Activated T-helper 1 cell treated with anti-CD3 and anti-CD28 coated beads, Interleukin-12 subunit alpha, Interleukin-12 subunit beta, Interleukin-2, Interleukin-4 antibody, amounts not matched to agents 30 ng/mL and 10 ng/mL and 1 ng/mL, durations not matched to agents 14 hours and 24 hours and 36 hours (primary cell): Measurements from ENCODE around the gene RNF152. TPM values are rescaled to one million over a fixed set of nuclear protein-coding genes. Genes with fewer than 3 reads are reported as not detected.

Experiments used
- DNase-seq: peaks from one replicate; pipeline ENCODE4 v3.0.0; 2021; ENCODE audit warnings: low spot score
- H3K27ac Mint-ChIP-seq: one replicate; pipeline ENCODE4 v1.8.0; 2021; ENCODE audit warnings: mild to moderate bottlenecking, mixed read lengths
- H3K27me3 Mint-ChIP-seq: one replicate; pipeline ENCODE4 v1.8.0; 2022; ENCODE audit warnings: mild to moderate bottlenecking, moderate library complexity, mixed read lengths; ENCODE audit not compliant: insufficient read depth
- H3K36me3 Mint-ChIP-seq: one replicate; pipeline ENCODE4 v1.8.0; 2021; ENCODE audit warnings: low read depth, mixed read lengths
- H3K4me1 Mint-ChIP-seq: one replicate; pipeline ENCODE4 v1.8.0; 2021; ENCODE audit warnings: low read depth, mixed read lengths
- H3K4me3 Mint-ChIP-seq: one replicate; pipeline ENCODE4 v1.8.0; 2021; ENCODE audit warnings: mild to moderate bottlenecking, moderate library complexity, mixed read lengths
- H3K9me3 Mint-ChIP-seq: one replicate; pipeline ENCODE4 v1.8.0; 2021; ENCODE audit warnings: mixed read lengths
- intact Hi-C: fragments of 100-400 bp; cut with micrococcal nuclease; formaldehyde crosslinking; loops from one replicate; pipeline ENCODE4 v1.15.1; 2024
- total RNA-seq: library from RNA; stranded (reverse); gene quantifications from 2 replicates; pipeline ENCODE4 v1.2.3, GENCODE V29; 2022

RNF152 gene
- total RNA-seq, 1 donor from 2014 or later, result 0.65 TPM

- Mint-ChIP-seq H3K4me3 (no peak overlapping the region), H3K27ac (no peak overlapping the region), H3K4me1 (peaks cover 13% of the 10 kb centered on the region), H3K27me3 (peaks cover 57% of the 10 kb centered on the region), H3K9me3 (no peaks in the 10 kb centered on the region), H3K36me3 (no peaks in the 10 kb centered on the region)
- intact Hi-C loops, result loop anchor here (5.0 to 10.0 kb wide), 4 partner anchors 35 to 953 kb away; no protein-coding TSS in a partner anchor
- no peak for DNase-seq
These were observed 913 bp downstream of the RNF152 start for GRCh38 chr18:61891894-61892293.

- Mint-ChIP-seq H3K4me1 (peaks cover 13% of the 10 kb centered on the region), H3K27ac (no peak overlapping the region), H3K36me3 (no peaks in the 10 kb centered on the region), H3K4me3 (no peak overlapping the region), H3K27me3 (peaks cover 51% of the 10 kb centered on the region), H3K9me3 (no peaks in the 10 kb centered on the region)
- DNase-seq, result no peak
- intact Hi-C loops, result loop anchor here (5.0 to 10.0 kb wide), 4 partner anchors 36 to 954 kb away; no protein-coding TSS in a partner anchor
These were observed 1.5 kb downstream of the RNF152 start for GRCh38 chr18:61891271-61891670.

- no peaks in the 10 kb centered on the region for H3K9me3 Mint-ChIP-seq
- H3K36me3 Mint-ChIP-seq, result no peaks in the 10 kb centered on the region
- H3K4me1 Mint-ChIP-seq, result peaks cover 13% of the 10 kb centered on the region
- no peak overlapping the region for H3K4me3 Mint-ChIP-seq
- intact Hi-C loops, result loop anchor here (5.0 to 10.0 kb wide), 4 partner anchors 37 to 954 kb away; no protein-coding TSS in a partner anchor
- H3K27me3 Mint-ChIP-seq, result peaks cover 48% of the 10 kb centered on the region
- DNase-seq, result no peak
- no peak overlapping the region for H3K27ac Mint-ChIP-seq
These were observed 2.5 kb downstream of the RNF152 start for GRCh38 chr18:61890344-61890743.

GRCh38 chr18:61889541-61889940, 3.3 kb downstream of the RNF152 start:
- Mint-ChIP-seq H3K9me3 (no peaks in the 10 kb centered on the region), H3K27ac (no peak overlapping the region), H3K36me3 (no peaks in the 10 kb centered on the region), H3K4me3 (no peak overlapping the region), H3K4me1 (peaks cover 13% of the 10 kb centered on the region), H3K27me3 (peaks cover 43% of the 10 kb centered on the region)
- no peak for DNase-seq
- intact Hi-C loops, result no loop called here

- intact Hi-C loops, result no loop called here
- DNase-seq, result no peak
- Mint-ChIP-seq H3K9me3 (no peaks in the 10 kb centered on the region), H3K36me3 (no peaks in the 10 kb centered on the region), H3K27ac (no peak overlapping the region), H3K4me1 (peaks cover 13% of the 10 kb centered on the region), H3K4me3 (no peak overlapping the region), H3K27me3 (peaks cover 43% of the 10 kb centered on the region)
These were observed 4.2 kb downstream of the RNF152 start for GRCh38 chr18:61888622-61889021.

GRCh38 chr18:61887838-61888237, 5.0 kb downstream of the RNF152 start:
- Mint-ChIP-seq H3K4me3 (no peak overlapping the region), H3K9me3 (no peaks in the 10 kb centered on the region), H3K36me3 (no peaks in the 10 kb centered on the region), H3K27ac (no peak overlapping the region), H3K27me3 (peaks cover 38% of the 10 kb centered on the region), H3K4me1 (peaks cover 8% of the 10 kb centered on the region)
- DNase-seq, result no peak
- intact Hi-C loops, result no loop called here

GRCh38 chr18:61883547-61883946, 9.3 kb downstream of the RNF152 start:
- no peaks in the 10 kb centered on the region for H3K4me1 Mint-ChIP-seq
- H3K4me3 Mint-ChIP-seq, result no peak overlapping the region
- H3K27ac Mint-ChIP-seq, result no peak overlapping the region
- intact Hi-C loops, result no loop called here
- no peaks in the 10 kb centered on the region for H3K9me3 Mint-ChIP-seq
- H3K27me3 Mint-ChIP-seq, result peaks cover 11% of the 10 kb centered on the region
- DNase-seq, result no peak
- H3K36me3 Mint-ChIP-seq, result no peaks in the 10 kb centered on the region

GRCh38 chr18:61882296-61883004, 10.4 kb downstream of the RNF152 start:
- intact Hi-C loops, result no loop called here
- Mint-ChIP-seq H3K4me3 (no peak overlapping the region), H3K4me1 (no peaks in the 10 kb centered on the region), H3K27me3 (peaks cover 10% of the 10 kb centered on the region), H3K36me3 (no peaks in the 10 kb centered on the region), H3K9me3 (no peaks in the 10 kb centered on the region), H3K27ac (no peak overlapping the region)
- no peak for DNase-seq

GRCh38 chr18:61876899-61877298, 15.9 kb downstream of the RNF152 start:
- intact Hi-C loops, result no loop called here
- DNase-seq, result no peak
- no peaks in the 10 kb centered on the region for H3K36me3 Mint-ChIP-seq
- H3K4me1 Mint-ChIP-seq, result no peaks in the 10 kb centered on the region
- no peaks in the 10 kb centered on the region for H3K9me3 Mint-ChIP-seq
- H3K27ac Mint-ChIP-seq, result no peak overlapping the region
- H3K4me3 Mint-ChIP-seq, result no peak overlapping the region
- H3K27me3 Mint-ChIP-seq, result peaks cover 5% of the 10 kb centered on the region

GRCh38 chr18:61870151-61870550, 22.7 kb downstream of the RNF152 start:
- no peaks in the 10 kb centered on the region for H3K36me3 Mint-ChIP-seq
- H3K27me3 Mint-ChIP-seq, result peaks cover 2% of the 10 kb centered on the region
- no peak for DNase-seq
- no peaks in the 10 kb centered on the region for H3K4me1 Mint-ChIP-seq
- H3K9me3 Mint-ChIP-seq, result no peaks in the 10 kb centered on the region
- intact Hi-C loops, result no loop called here
- no peak overlapping the region for H3K27ac Mint-ChIP-seq
- H3K4me3 Mint-ChIP-seq, result no peak overlapping the region

GRCh38 chr18:61869636-61870035, 23.2 kb downstream of the RNF152 start:
- H3K36me3 Mint-ChIP-seq, result no peaks in the 10 kb centered on the region
- intact Hi-C loops, result no loop called here
- no peaks in the 10 kb centered on the region for H3K9me3 Mint-ChIP-seq
- no peaks in the 10 kb centered on the region for H3K4me1 Mint-ChIP-seq
- no peak overlapping the region for H3K27ac Mint-ChIP-seq
- DNase-seq, result no peak
- no peak overlapping the region for H3K4me3 Mint-ChIP-seq
- peaks cover 2% of the 10 kb centered on the region for H3K27me3 Mint-ChIP-seq

- no peak for DNase-seq
- Mint-ChIP-seq H3K4me1 (no peaks in the 10 kb centered on the region), H3K4me3 (no peak overlapping the region), H3K27ac (no peak overlapping the region), H3K27me3 (peaks cover 2% of the 10 kb centered on the region), H3K36me3 (no peaks in the 10 kb centered on the region), H3K9me3 (no peaks in the 10 kb centered on the region)
- intact Hi-C loops, result no loop called here
These were observed 27.2 kb downstream of the RNF152 start for GRCh38 chr18:61865466-61866175.

- no peaks in the 10 kb centered on the region for H3K4me1 Mint-ChIP-seq
- intact Hi-C loops, result no loop called here
- H3K36me3 Mint-ChIP-seq, result no peaks in the 10 kb centered on the region
- H3K9me3 Mint-ChIP-seq, result no peaks in the 10 kb centered on the region
- H3K4me3 Mint-ChIP-seq, result no peak overlapping the region
- peaks cover 1% of the 10 kb centered on the region for H3K27me3 Mint-ChIP-seq
- H3K27ac Mint-ChIP-seq, result no peak overlapping the region
- DNase-seq, result no peak
These were observed 31.4 kb downstream of the RNF152 start for GRCh38 chr18:61861372-61861771.
